Adrenal gland (tissue), 5 donors: ENCODE results near the gene SRGAP1.

Source experiments
- POLR2A ChIP-seq, 2 donors: fragments of 450-650 bp; IDR thresholded peaks; one replicate each; pipeline ENCODE4 v1.6.1; 2017; ENCODE audit warnings: antibody characterized with exemption in 2 of 2, mild to moderate bottlenecking in 2 of 2, moderate library complexity in 1 of 2
- TF ChIP-seq, protein P1 (sequence below), 6 experiments: fragments of 450-650 bp in 4 of 6; fragments of 200-600 bp in 2 of 6; sonication (generic) in 1 of 6; IDR thresholded peaks; 1 replicate in 5 of 6; 2 replicates in 1 of 6; pipeline versions ENCODE4 v1.5.1 to v1.8.0; 2016 to 2021; ENCODE audit warnings: antibody characterized with exemption in 6 of 6, mild to moderate bottlenecking in 2 of 6, moderate library complexity in 1 of 6
- donor health status: DM: no; HTN: no; CAD: no.

- TF ChIP-seq POLR2A (IDR thresholded peaks at IDR 0.05): no peak
- TF ChIP-seq, protein P1, sequence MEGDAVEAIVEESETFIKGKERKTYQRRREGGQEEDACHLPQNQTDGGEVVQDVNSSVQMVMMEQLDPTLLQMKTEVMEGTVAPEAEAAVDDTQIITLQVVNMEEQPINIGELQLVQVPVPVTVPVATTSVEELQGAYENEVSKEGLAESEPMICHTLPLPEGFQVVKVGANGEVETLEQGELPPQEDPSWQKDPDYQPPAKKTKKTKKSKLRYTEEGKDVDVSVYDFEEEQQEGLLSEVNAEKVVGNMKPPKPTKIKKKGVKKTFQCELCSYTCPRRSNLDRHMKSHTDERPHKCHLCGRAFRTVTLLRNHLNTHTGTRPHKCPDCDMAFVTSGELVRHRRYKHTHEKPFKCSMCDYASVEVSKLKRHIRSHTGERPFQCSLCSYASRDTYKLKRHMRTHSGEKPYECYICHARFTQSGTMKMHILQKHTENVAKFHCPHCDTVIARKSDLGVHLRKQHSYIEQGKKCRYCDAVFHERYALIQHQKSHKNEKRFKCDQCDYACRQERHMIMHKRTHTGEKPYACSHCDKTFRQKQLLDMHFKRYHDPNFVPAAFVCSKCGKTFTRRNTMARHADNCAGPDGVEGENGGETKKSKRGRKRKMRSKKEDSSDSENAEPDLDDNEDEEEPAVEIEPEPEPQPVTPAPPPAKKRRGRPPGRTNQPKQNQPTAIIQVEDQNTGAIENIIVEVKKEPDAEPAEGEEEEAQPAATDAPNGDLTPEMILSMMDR (IDR thresholded peaks at IDR 0.05): no peak
Measured at GRCh38 chr12:63898764-63899337, 54.4 kb downstream of the SRGAP1 start.
